PFSK-1 (cell line): Measurements from ENCODE around the gene PREX1.

ENCODE experiments used
- FOXP2 ChIP-seq: optimal IDR thresholded peaks from 2 replicates; pipeline ENCODE3; 2011; ENCODE audit warnings: borderline replicate concordance, control low read depth, inconsistent platforms; ENCODE audit not compliant: insufficient read depth; ENCODE audit errors: extremely low read length, extremely low read depth
- POLR2AphosphoS5 ChIP-seq: IDR thresholded peaks from 2 replicates; pipeline ENCODE4 v1.6.1; 2012; ENCODE audit warnings: low read depth, mild to moderate bottlenecking, control low read depth, low read length, moderate library complexity
- SIN3A ChIP-seq: IDR thresholded peaks from 2 replicates; pipeline ENCODE4 v1.6.1; 2012; ENCODE audit warnings: mild to moderate bottlenecking, low read length, moderate library complexity, borderline replicate concordance; ENCODE audit not compliant: insufficient read depth
- TAF1 ChIP-seq: IDR thresholded peaks from 2 replicates; pipeline ENCODE4 v1.6.1; 2012; ENCODE audit warnings: low read length, control low read depth, borderline replicate concordance; ENCODE audit not compliant: insufficient read depth
- TF ChIP-seq, protein P1 (sequence below), 2 experiments: IDR thresholded peaks; 2 replicates each; pipeline versions ENCODE4 v1.6.1 to v1.8.0; 2011 to 2012; ENCODE audit warnings: low read depth in 2 of 2, low read length in 2 of 2, control low read depth in 1 of 2, inconsistent platforms in 1 of 2, mild to moderate bottlenecking in 1 of 2, moderate library complexity in 1 of 2; ENCODE audit not compliant: insufficient read depth in 1 of 2

Gene PREX1

DNA sequence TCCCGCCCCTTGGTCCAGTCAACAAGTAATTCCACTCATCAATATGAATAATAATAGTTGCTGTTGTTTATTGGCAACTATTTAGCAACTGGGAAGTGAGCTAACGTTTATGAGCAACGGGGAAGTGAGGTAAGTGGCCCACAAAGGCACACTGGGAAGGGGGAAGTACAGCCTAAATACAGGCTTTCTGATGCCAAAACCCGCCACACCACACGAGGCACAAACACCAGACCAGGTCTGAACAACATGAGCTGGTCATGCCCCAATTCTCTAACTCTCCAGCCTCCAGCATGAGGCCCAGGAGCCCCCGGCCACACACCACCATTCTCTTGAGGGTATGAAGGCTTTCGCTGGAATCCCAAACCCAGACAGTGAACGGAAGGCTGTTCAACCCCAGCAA is 50.8 kb downstream of the PREX1 start:
- TF ChIP-seq, protein P1, sequence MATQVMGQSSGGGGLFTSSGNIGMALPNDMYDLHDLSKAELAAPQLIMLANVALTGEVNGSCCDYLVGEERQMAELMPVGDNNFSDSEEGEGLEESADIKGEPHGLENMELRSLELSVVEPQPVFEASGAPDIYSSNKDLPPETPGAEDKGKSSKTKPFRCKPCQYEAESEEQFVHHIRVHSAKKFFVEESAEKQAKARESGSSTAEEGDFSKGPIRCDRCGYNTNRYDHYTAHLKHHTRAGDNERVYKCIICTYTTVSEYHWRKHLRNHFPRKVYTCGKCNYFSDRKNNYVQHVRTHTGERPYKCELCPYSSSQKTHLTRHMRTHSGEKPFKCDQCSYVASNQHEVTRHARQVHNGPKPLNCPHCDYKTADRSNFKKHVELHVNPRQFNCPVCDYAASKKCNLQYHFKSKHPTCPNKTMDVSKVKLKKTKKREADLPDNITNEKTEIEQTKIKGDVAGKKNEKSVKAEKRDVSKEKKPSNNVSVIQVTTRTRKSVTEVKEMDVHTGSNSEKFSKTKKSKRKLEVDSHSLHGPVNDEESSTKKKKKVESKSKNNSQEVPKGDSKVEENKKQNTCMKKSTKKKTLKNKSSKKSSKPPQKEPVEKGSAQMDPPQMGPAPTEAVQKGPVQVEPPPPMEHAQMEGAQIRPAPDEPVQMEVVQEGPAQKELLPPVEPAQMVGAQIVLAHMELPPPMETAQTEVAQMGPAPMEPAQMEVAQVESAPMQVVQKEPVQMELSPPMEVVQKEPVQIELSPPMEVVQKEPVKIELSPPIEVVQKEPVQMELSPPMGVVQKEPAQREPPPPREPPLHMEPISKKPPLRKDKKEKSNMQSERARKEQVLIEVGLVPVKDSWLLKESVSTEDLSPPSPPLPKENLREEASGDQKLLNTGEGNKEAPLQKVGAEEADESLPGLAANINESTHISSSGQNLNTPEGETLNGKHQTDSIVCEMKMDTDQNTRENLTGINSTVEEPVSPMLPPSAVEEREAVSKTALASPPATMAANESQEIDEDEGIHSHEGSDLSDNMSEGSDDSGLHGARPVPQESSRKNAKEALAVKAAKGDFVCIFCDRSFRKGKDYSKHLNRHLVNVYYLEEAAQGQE (IDR thresholded peaks at IDR 0.05; ENCODE audit: insufficient read depth in 1 of 2, low read depth in 2 of 2, low read length in 2 of 2) = no peak
- TF ChIP-seq FOXP2 (no peak), TAF1 (no peak)

- no peak for TF ChIP-seq FOXP2
- no peak for TF ChIP-seq POLR2AphosphoS5
- TF ChIP-seq, protein P1 (IDR thresholded peaks at IDR 0.05; ENCODE audit: insufficient read depth in 1 of 2, low read depth in 2 of 2, low read length in 2 of 2) = no peak
- TF ChIP-seq SIN3A = no peak
- no peak for TF ChIP-seq TAF1
Observed at GRCh38 chr20:48776306-48776705, 51.5 kb downstream of the PREX1 start.

DNA sequence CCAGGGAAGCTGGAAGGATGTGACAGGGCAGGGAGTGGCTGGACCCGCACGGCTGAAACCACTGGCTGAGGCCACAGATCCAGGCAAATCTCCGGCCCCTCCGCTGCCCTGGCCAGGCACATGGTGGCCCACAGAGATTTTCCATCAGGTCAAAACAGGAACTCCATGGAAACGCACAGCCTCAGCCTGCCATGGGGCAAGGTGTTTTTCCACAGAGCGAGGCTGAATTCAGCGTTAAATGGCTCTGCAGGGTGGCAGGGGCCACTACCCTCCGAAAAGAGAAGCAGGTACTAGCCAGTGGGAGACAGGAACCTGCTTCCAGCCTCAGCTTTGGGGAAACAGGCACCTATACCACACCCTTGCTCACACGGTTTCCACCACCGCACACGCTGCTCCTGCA is 53.1 kb downstream of the PREX1 start:
- TF ChIP-seq FOXP2 (no peak), POLR2AphosphoS5 (no peak), SIN3A (no peak)
- TF ChIP-seq, protein P1 (IDR thresholded peaks at IDR 0.05; ENCODE audit: insufficient read depth in 1 of 2, low read depth in 2 of 2, low read length in 2 of 2) = no peak

DNA sequence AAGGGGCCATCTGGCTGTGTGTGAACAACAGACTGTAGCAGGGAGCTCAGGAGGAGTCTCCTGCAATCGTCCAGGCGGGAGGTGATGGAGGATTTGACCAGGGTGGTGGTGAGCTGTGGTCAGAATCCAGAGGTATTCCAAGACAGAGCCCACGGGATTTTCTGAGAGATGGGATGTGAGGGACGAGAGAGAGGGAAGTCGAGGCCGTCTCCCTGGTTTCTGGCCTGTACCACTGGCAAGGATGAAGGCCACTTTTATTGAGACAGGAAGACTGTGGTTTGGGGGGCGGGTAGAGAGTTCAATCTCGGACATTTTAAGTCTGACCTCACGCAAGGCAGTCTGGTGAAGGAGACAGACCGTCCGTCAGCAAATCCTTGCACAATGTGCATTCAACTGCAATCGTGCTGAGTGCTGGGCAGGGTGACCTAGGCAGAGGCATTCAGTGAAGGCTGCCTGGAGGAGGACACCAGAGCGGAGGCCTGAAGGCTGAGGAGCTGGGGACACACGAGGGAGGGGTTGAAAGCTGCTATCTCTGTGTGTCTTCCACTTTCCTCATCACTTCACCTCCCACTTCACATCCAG is 53.9 kb downstream of the PREX1 start:
- TF ChIP-seq FOXP2 = no peak
- no peak for TF ChIP-seq SIN3A
- TF ChIP-seq TAF1 = no peak
- no peak for TF ChIP-seq POLR2AphosphoS5
- TF ChIP-seq, protein P1 (IDR thresholded peaks at IDR 0.05; ENCODE audit: insufficient read depth in 1 of 2, low read depth in 2 of 2, low read length in 2 of 2) = no peak
